Cardiac ventricle fibroblast (primary cell): ENCODE measurements around the gene FGD5. TPM values are rescaled to one million over a fixed set of nuclear protein-coding genes. Genes with fewer than 3 reads are reported as not detected.

Experiments
- total RNA-seq: library from RNA; depleted of rRNA; stranded (reverse); fragments of >200 nt; gene quantifications from 2 replicates; pipeline ENCODE4 v1.2.3, GENCODE V29; 2015

FGD5 gene, protein sequence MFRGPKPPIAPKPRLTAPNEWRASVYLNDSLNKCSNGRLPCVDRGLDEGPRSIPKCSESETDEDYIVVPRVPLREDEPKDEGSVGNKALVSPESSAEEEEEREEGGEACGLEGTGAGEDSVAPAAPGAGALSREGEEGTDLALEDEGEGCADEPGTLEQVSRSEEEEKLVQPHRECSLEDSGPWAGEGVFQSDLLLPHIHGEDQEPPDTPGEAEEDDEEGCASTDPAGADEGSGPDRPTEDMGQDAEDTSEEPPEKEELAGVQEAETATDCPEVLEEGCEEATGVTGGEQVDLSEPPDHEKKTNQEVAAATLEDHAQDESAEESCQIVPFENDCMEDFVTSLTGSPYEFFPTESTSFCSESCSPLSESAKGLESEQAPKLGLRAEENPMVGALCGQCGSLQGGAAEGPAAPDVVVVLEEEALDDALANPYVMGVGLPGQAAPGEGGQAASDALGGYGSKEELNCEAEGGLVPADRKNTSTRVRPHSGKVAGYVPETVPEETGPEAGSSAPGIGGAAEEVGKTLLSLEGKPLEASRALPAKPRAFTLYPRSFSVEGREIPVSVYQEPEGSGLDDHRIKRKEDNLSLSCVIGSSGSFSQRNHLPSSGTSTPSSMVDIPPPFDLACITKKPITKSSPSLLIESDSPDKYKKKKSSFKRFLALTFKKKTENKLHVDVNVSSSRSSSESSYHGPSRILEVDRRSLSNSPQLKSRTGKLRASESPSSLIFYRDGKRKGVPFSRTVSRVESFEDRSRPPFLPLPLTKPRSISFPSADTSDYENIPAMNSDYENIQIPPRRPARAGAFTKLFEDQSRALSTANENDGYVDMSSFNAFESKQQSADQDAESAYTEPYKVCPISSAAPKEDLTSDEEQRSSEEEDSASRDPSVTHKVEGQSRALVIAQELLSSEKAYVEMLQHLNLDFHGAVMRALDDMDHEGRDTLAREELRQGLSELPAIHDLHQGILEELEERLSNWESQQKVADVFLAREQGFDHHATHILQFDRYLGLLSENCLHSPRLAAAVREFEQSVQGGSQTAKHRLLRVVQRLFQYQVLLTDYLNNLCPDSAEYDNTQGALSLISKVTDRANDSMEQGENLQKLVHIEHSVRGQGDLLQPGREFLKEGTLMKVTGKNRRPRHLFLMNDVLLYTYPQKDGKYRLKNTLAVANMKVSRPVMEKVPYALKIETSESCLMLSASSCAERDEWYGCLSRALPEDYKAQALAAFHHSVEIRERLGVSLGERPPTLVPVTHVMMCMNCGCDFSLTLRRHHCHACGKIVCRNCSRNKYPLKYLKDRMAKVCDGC (N-terminal part only)
- 2.1 and 5.6 TPM in 2 replicates for total RNA-seq

DNA sequence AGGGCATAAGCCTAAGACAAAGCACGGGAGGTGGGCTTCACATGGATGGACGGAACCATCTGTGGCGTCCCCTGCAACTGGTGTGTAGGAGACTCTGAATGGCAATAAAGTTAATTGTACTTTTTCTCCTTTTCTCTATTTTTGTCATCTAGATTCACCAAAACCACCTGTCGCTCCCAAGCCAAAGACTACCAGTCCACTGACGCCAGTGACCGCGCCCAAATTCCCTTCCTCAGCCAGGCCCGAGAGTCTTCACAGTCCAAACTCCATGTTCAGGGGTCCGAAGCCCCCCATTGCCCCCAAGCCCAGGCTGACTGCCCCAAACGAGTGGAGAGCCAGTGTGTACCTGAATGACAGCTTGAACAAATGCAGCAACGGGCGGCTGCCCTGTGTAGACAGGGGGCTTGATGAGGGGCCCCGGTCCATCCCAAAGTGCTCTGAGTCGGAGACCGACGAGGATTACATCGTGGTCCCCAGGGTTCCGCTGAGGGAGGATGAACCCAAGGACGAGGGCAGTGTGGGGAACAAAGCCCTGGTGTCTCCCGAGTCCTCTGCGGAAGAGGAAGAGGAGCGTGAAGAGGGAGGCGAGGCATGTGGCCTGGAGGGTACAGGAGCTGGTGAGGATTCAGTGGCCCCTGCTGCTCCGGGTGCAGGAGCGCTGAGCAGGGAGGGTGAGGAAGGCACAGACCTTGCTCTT, at the start of gene FGD5:
TSS of gene FGD5 (plus strand) at position 159 of the 697 bp plus-strand sequence. CDS start at position 269, 110 bp downstream.

DNA sequence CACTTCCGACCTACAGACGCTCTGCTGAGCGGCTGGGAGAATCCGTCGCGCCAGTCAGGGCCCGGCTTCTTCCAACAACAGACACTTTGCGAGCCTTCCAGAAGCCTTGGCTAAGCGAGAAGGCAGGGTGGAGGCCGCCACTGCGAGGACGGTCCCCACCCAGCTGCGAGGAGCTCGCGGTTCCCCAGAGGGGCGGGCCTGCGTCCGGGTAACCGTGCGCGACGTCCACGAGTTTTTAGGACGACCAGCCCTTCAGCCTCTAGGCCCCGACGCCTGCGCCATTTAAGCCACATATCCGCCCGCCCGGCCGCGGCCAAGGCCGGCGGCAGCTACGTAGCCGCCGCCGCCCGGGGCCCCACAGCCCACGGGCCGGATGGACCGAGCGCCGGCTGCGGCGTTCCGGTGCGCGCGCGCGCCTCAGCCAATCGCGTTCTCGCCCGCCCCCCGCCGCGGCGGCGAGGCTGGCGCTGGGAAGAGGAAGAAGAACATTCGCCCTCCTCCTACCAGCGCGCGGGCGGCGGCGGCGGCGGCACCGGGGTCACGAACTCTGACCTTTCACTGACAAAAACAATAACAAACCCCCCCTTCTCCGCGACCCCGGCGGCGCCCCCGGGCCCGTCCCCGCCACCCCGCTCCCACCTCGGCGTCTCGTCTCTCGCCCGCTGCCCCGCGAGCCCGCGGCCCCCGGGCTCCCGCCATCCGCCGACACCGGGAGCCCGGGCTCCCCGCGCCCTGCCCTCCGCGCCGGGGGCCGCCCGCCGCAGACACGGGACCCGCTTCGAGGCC, 128.5 kb downstream of the FGD5 start, which contains the start of gene NR2C2:
TSS of gene NR2C2 (plus strand) at position 484 of the 786 bp plus-strand sequence. CDS start 56,332 bp downstream, outside the sequence.

Other genes with a start within 250 kb of the FGD5 start
- gene CCDC174, start 167.2 kb upstream of the FGD5 start, total RNA-seq = 9.0 and 9.5 TPM in 2 replicates
- gene C3orf20, start 143.8 kb upstream of the FGD5 start, total RNA-seq = not detected in 2 replicates
- gene NR2C2, start 128.6 kb downstream of the FGD5 start, total RNA-seq = 16.8 and 19.3 TPM in 2 replicates
- 16.2 and 25.3 TPM in 2 replicates for gene MRPS25, start 246.4 kb downstream of the FGD5 start, total RNA-seq